ENCODE results near the gene TEDC1.

DNA sequence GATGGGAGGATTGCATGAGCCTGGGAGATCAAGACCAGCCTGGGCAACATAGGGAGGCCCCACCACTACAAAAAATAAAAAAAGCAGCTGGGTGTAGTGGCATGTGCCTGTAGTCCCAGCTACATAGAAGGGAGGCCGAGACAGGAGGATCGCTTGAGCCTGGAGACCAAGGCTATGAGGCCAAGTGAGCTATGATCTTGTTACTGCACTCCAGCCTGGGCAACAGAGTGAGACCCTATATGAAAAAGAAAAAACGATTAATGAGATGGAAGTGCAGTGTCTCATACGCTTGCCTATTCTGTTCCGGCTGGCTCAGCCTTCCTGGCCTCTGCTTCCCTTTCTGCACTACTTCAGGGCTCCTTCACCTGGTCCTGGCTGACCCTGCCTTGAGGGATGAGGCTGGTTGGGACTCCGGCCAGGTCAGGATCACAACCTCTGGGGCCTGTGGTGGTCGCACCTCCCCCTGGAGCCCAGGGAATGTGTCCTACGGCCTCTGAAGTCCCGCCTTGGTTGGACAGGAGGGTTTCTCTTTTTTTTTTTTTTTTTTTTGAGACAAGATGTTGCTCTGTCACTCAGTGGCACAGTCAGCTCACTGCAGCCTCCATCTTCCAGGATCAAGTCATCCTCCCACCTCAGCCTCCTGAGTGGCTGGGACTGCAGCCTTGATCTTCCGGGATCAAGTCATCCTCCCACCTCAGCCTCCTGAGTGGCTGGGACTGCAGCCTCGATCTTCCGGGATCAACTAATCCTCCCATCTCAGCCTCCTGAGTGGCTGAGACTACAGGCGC, 10.7 kb downstream of the TEDC1 start:
- TF ChIP-seq EZH2 (IDR thresholded peaks at IDR 0.05; ENCODE audit: borderline replicate concordance, low read depth, low read length, poor library complexity, severe bottlenecking) (no peak), CTCF (conservative IDR thresholded peaks at IDR 0.05; ENCODE audit: low read depth, low read length) (no peak)
